GM18511 (cell line): ENCODE results near the gene ANKRD44.

Source experiments
- ATAC-seq: cut with Tn5 transposase; IDR thresholded peaks from one replicate; pipeline ENCODE4 v1.9.1; 2021; ENCODE audit warnings: mild to moderate bottlenecking, moderate library complexity; ENCODE audit not compliant: unreplicated experiment

Gene ANKRD44

DNA sequence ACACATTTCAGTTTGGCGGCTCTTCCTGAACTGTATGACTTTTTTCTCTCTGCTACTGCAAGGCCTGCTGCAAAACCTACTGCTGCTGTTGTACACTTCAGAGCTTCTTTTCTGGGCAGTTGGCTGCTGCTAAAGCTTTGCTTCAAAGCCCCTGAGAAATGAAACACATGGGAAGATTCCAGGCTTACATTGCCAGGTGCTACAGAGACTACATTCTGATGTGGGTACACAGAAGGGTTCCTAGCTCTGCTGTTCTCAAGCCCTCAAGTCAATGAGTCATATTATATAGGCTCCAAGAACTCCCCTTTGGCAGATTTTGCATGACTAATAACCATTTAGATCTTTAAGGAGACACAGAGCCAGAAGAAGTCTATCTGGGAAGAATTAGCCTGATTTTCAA is 371.2 kb downstream of the ANKRD44 start:
- ATAC-seq, result no peak
